Fibroblast of skin of right biceps (primary cell): ENCODE results near the gene COPS9.

ENCODE experiments used
- DNase-seq: peaks from one replicate; pipeline ENCODE4 v3.0.0-alpha.2; 2013

The COPS9 gene

GRCh38 chr2:240132651-240132980 is 3.5 kb downstream of the COPS9 start:
- no peak for DNase-seq

- DNase-seq, result no peak
Measured at GRCh38 chr2:240131941-240132650, 4.0 kb downstream of the COPS9 start.

- no peak for DNase-seq
Measured at GRCh38 chr2:240131296-240131695, 4.8 kb downstream of the COPS9 start.

GRCh38 chr2:240130393-240131195 is 5.5 kb downstream of the COPS9 start:
- DNase-seq, result no peak

- DNase-seq, result no peak
Measured at GRCh38 chr2:240129731-240130392, 6.2 kb downstream of the COPS9 start.

- no peak for DNase-seq
Measured at GRCh38 chr2:240129311-240129710, 6.8 kb downstream of the COPS9 start.

- DNase-seq, result no peak
Measured at GRCh38 chr2:240128608-240129145, 7.4 kb downstream of the COPS9 start.

- DNase-seq, result no peak
Measured at GRCh38 chr2:240127911-240128607, 8.0 kb downstream of the COPS9 start.

- DNase-seq, result no peak
Measured at GRCh38 chr2:240127191-240127750, 8.8 kb downstream of the COPS9 start.

- DNase-seq, result no peak
Measured at GRCh38 chr2:240126731-240127130, 9.4 kb downstream of the COPS9 start.

- no peak for DNase-seq
Measured at GRCh38 chr2:240125742-240126141, 10.4 kb downstream of the COPS9 start.

- no peak for DNase-seq
Measured at GRCh38 chr2:240124651-240125030, 11.5 kb downstream of the COPS9 start.

- DNase-seq, result no peak
Measured at GRCh38 chr2:240123821-240124650, 12.1 kb downstream of the COPS9 start.

GRCh38 chr2:240121675-240122074 is 14.4 kb downstream of the COPS9 start:
- no peak for DNase-seq

GRCh38 chr2:240121190-240121589 is 14.9 kb downstream of the COPS9 start:
- no peak for DNase-seq

GRCh38 chr2:240114233-240114632 is 21.9 kb downstream of the COPS9 start:
- no peak for DNase-seq

GRCh38 chr2:240112914-240113690 is 23.0 kb downstream of the COPS9 start:
- DNase-seq, result no peak

GRCh38 chr2:240111253-240111652 is 24.9 kb downstream of the COPS9 start:
- no peak for DNase-seq

- DNase-seq, result no peak
Measured at GRCh38 chr2:240109386-240109785, 26.7 kb downstream of the COPS9 start.

GRCh38 chr2:240107477-240107796 is 28.7 kb downstream of the COPS9 start:
- no peak for DNase-seq
